ENCODE data around the gene CACNA1C. TPM values are rescaled to one million over a fixed set of nuclear protein-coding genes. Genes with fewer than 3 reads are reported as not detected.

The CACNA1C gene
- total RNA-seq, 4 donors from 2014 or later, result 2.0 to 4.2 (median 2.5) TPM

DNA sequence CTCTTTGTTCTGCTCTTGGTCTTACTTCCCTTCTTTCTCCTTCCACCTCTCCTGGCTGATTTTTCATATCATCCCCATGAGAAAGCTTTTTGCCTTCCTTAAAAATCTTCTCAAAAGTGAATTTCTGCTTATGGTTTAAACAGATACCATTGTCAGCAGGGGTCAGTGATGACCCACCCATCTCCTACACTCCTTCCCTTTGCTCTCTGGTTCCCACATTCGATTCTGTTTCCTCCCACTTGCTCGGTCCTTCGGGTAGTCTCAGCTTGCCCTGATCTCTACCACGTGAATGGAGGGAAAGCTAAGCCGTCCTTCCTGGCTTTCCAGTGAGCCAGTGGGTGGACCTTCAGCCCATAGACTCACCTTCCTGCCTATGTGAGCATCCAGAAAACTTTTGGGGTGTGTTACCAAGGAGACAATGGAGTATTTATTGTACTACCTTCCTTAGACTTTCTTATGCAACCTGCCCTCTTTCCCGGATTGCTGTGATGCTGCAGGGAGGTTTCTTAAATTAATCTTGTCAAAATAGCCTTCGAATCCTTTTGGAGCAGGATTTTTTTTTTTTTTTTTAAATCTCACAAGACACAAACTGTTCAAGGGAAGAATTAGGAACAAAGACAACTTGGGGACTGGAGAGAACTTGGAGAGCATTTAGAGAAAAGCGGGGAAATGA lies 306.3 kb downstream of the CACNA1C start:
- no peaks in the 10 kb centered on the region for H3K27me3 ChIP-seq
- intact Hi-C loops (cut with DNase I), result no loop called here
- TF ChIP-seq POLR2A (IDR thresholded peaks at IDR 0.05), result no peak
- TF ChIP-seq, protein P1, sequence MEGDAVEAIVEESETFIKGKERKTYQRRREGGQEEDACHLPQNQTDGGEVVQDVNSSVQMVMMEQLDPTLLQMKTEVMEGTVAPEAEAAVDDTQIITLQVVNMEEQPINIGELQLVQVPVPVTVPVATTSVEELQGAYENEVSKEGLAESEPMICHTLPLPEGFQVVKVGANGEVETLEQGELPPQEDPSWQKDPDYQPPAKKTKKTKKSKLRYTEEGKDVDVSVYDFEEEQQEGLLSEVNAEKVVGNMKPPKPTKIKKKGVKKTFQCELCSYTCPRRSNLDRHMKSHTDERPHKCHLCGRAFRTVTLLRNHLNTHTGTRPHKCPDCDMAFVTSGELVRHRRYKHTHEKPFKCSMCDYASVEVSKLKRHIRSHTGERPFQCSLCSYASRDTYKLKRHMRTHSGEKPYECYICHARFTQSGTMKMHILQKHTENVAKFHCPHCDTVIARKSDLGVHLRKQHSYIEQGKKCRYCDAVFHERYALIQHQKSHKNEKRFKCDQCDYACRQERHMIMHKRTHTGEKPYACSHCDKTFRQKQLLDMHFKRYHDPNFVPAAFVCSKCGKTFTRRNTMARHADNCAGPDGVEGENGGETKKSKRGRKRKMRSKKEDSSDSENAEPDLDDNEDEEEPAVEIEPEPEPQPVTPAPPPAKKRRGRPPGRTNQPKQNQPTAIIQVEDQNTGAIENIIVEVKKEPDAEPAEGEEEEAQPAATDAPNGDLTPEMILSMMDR (IDR thresholded peaks at IDR 0.05), result peak in 1 of 6 experiments; percentile 10
- H3K27ac ChIP-seq, result no peak overlapping the region
- 58 to 68% methylated on average over 8 of the region's 8 CpGs for WGBS, 2 donors
- H3K4me3 ChIP-seq (replicated peaks in 1 of 3), result no peak overlapping the region
- peaks cover 4 to 5% of the 10 kb centered on the region in 2 donors for H3K4me1 ChIP-seq
- DNase-seq, result no peak
- no peaks in the 10 kb centered on the region for H3K36me3 ChIP-seq
- H3K9me3 ChIP-seq, result no peaks in the 10 kb centered on the region

DNA sequence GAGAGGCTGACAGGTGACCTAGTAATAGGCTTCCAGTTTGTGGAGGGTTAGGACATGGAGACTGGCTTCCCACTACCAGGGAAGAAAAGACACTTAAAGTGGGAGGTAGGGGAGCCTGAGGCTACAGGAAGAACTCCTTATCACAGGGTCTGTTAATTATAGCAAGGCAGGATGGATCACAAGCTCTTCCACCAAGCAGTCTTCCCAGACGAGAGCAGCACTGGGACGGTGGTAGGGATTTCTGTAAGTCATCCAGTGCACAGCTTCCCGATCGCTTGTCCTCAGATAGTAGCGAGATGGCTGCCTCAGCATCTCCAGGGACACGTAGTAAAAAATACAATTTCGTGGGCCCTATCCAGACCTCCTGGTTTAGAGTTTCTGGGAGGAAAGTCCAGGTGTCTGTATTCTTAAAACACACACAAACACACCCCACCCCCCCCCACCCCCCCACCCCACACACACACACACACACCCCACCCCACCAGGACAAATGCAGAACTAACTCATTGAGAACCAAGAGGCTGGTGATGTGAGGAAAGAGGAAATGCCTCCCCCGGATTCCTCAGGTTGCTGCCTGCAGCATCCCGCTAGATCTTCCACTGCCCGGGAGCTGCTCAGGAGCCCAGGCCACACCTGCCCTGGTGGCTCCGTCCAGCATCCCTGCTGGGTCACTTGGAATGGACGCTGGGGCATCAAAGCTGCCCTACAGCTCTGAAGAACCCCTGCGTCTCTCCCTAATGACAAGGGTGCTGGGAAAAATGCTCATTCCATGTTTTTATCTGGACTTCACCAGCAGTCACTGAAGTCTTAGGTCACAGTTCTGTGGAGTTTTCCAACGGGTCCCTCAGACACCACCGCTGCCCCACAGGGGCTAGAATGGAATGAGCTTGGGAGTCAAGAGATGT lies 307.2 kb downstream of the CACNA1C start:
- Histone ChIP-seq H3K27me3 (no peaks in the 10 kb centered on the region), H3K9me3 (no peaks in the 10 kb centered on the region), H3K27ac (no peak overlapping the region), H3K4me1 (no peaks in the 10 kb centered on the region), H3K4me3 (replicated peaks in 1 of 3) (no peak overlapping the region), H3K36me3 (no peaks in the 10 kb centered on the region)
- TF ChIP-seq POLR2A (IDR thresholded peaks at IDR 0.05), result no peak
- TF ChIP-seq, protein P1 (IDR thresholded peaks at IDR 0.05), result no peak
- intact Hi-C loops (cut with DNase I), result no loop called here
- no peak for DNase-seq
- WGBS, 2 donors, result 79 to 84% methylated on average over 14 to 15 of the region's 15 CpGs

DNA sequence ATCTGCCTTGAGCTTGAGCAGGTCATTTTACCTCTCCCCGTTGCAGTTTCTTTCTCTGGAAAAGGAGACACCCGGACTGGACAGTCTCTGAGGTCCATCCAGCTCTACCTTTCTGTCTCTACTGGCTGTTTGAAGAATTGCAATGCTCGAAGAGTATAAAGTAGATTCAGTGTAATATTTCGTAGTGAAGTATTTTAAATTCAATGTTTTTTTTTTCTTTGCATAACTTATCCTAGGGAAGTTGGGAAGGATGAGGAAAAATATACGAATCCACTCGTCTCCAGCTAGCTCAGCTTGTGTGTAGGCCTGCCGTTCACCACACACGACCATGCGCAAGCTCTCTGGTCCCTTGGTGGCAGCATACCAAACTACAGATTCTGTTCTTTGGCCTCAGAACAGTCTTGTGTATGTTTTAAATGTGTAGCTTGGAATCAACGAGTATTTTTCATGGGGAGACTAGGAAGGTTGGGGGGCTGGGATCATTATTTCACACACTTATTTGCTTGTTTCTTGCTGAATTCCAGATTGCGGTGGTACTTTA lies 307.9 kb downstream of the CACNA1C start:
- DNase-seq, result no peak
- TF ChIP-seq POLR2A (IDR thresholded peaks at IDR 0.05), result no peak
- TF ChIP-seq, protein P1 (IDR thresholded peaks at IDR 0.05), result peak in 1 of 6 experiments; percentile 17
- Histone ChIP-seq H3K4me1 (no peaks in the 10 kb centered on the region), H3K9me3 (no peaks in the 10 kb centered on the region), H3K27me3 (no peaks in the 10 kb centered on the region), H3K27ac (no peak overlapping the region), H3K36me3 (no peaks in the 10 kb centered on the region), H3K4me3 (replicated peaks in 1 of 3) (no peak overlapping the region)
- intact Hi-C loops (cut with DNase I), result no loop called here
- 85 to 88% methylated on average over 11 of the region's 11 CpGs for WGBS, 2 donors

DNA sequence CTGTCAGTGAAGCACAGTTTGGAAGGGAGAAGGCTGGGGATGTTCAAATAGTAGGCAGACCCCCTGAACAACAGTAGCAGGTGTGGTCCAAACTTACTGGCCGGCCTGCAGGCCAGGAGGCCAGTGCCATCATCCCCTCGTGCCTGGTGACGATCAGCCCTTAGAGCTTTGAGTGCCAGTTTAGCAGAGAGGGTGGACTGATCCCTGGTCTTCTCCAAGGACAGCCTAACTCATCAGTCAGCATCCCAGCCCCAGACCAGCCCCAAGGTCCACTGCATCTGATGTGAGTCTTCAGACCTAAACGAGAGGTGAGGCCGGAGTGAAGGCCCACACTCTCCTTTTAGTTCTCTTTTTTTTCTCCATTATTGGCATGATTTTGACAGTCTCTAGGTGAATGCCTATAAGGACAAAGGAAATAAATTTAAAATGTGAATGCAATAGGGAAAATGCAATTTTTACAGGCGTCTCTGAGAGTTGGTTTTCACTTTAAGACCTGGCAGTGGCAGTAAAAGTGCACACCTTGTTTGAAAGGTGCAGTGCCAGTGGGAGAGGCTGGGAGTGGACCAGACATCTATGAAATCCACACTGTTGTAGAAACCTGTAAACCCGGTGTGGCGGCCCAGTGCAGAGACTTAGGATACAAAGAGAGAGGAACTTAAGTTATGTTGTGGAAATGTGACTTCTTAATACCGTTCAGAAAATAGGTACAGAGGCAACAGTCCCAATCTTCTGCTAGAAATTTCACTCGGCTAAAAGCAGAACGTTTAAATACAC lies 311.2 kb downstream of the CACNA1C start:
- intact Hi-C loops (cut with DNase I), result no loop called here
- Histone ChIP-seq H3K4me1 (no peaks in the 10 kb centered on the region), H3K36me3 (no peaks in the 10 kb centered on the region), H3K27me3 (no peaks in the 10 kb centered on the region), H3K9me3 (no peaks in the 10 kb centered on the region), H3K4me3 (replicated peaks in 1 of 3) (no peak overlapping the region), H3K27ac (no peak overlapping the region)
- WGBS, 2 donors, result 85 to 94% methylated on average over 11 of the region's 11 CpGs
- DNase-seq, result no peak
- no peak for TF ChIP-seq POLR2A (IDR thresholded peaks at IDR 0.05)
- TF ChIP-seq, protein P1 (IDR thresholded peaks at IDR 0.05), result no peak
